HG03469 (cell line): ENCODE measurements around the gene TK1.

Experiments
- ATAC-seq: cut with Tn5 transposase; IDR thresholded peaks from one replicate; pipeline ENCODE4 v1.9.1; 2021; ENCODE audit warnings: mild to moderate bottlenecking, moderate library complexity, moderate number of reproducible peaks; ENCODE audit not compliant: unreplicated experiment

TK1 gene

GRCh38 chr17:78223061-78223460 is 36.2 kb upstream of the TK1 start:
- ATAC-seq, result no peak

- no peak for ATAC-seq
Observed at GRCh38 chr17:78219396-78220150, 32.7 kb upstream of the TK1 start.

- ATAC-seq, result no peak
Observed at GRCh38 chr17:78214706-78215061, 27.8 kb upstream of the TK1 start.

- peak; percentile 56 for ATAC-seq
Observed at GRCh38 chr17:78214016-78214705, 27.3 kb upstream of the TK1 start, which contains the start of gene BIRC5. BIRC5 (plus strand) TSS chr17:78214253; CDS start chr17:78214317, 64 bp downstream.

- no peak for ATAC-seq
Observed at GRCh38 chr17:78211032-78211431, 24.2 kb upstream of the TK1 start.

- no peak for ATAC-seq
Observed at GRCh38 chr17:78210111-78210510, 23.3 kb upstream of the TK1 start.

- no peak for ATAC-seq
Observed at GRCh38 chr17:78208486-78208885, 21.6 kb upstream of the TK1 start.

- no peak for ATAC-seq
Observed at GRCh38 chr17:78206298-78206697, 19.4 kb upstream of the TK1 start.

- no peak for ATAC-seq
Observed at GRCh38 chr17:78205124-78205775, 18.4 kb upstream of the TK1 start.

GRCh38 chr17:78204387-78205123 is 17.7 kb upstream of the TK1 start:
- ATAC-seq, result no peak

GRCh38 chr17:78202666-78203065 is 15.8 kb upstream of the TK1 start:
- ATAC-seq, result no peak

GRCh38 chr17:78200451-78200850 is 13.6 kb upstream of the TK1 start:
- ATAC-seq, result no peak

- no peak for ATAC-seq
Observed at GRCh38 chr17:78197147-78197832, 10.4 kb upstream of the TK1 start.

GRCh38 chr17:78196716-78197115 is 9.9 kb upstream of the TK1 start:
- no peak for ATAC-seq

- ATAC-seq, result no peak
Observed at GRCh38 chr17:78185981-78186691, 716 bp downstream of the TK1 start.

- ATAC-seq, result no peak
Observed at GRCh38 chr17:78184868-78185267, 2.0 kb downstream of the TK1 start.

GRCh38 chr17:78184351-78184750 is 2.5 kb downstream of the TK1 start:
- ATAC-seq, result no peak

- ATAC-seq, result no peak
Observed at GRCh38 chr17:78183916-78184315, 2.9 kb downstream of the TK1 start.

- ATAC-seq, result no peak
Observed at GRCh38 chr17:78182504-78182903, 4.3 kb downstream of the TK1 start.

- no peak for ATAC-seq
Observed at GRCh38 chr17:78180508-78180907, 6.3 kb downstream of the TK1 start.
